OCI-LY7 (cell line): Measurements from ENCODE around the gene XRCC3. TPM values are rescaled to one million over a fixed set of nuclear protein-coding genes. Genes with fewer than 3 reads are reported as not detected.
A peak's percentile ranks its signal among the peaks of the same experiment; 100 is the strongest.
"Not testable (repeated sequence)": the region's sequence is repeated elsewhere in the genome, so short reads cannot be mapped to it uniquely, and the experiment has no call there.

Experiments
- BruUV-seq: library from RNA; stranded (reverse); fragments of 400-500 nt; replicated peaks from 2 replicates; lab custom pipeline; 2021; lab: Mats Ljungman, UMichigan
- CTCF ChIA-PET: fragments of 300-600 bp; sonication (Branson Sonifier 250); formaldehyde crosslinking; loops from one replicate; lab custom pipeline; 2022; ENCODE audit warnings: antibody characterized with exemption; ENCODE audit not compliant: unreplicated experiment; lab: Charles Lee
- POLR2A ChIA-PET: fragments of 300-600 bp; sonication (Branson Sonifier 250); formaldehyde crosslinking; loops from one replicate; lab custom pipeline; 2022; ENCODE audit warnings: antibody characterized with exemption; lab: Charles Lee
- DNase-seq: peaks from one replicate; pipeline ENCODE4 v3.0.0-alpha.2; 2015; ENCODE audit warnings: low spot score
- H2AFZ ChIP-seq: fragments of 200-600 bp; sonication (generic), shearing (Covaris generic); 2 replicates; pipeline ENCODE4 v1.6.1; 2014; ENCODE audit warnings: mild to moderate bottlenecking, antibody characterized with exemption, low read length, moderate library complexity
- H3K27ac ChIP-seq: fragments of 200-600 bp; sonication (generic); 2 replicates; pipeline ENCODE4 v1.5.1; 2014; ENCODE audit warnings: mixed run types, low read depth, mild to moderate bottlenecking, moderate library complexity, low read length, inconsistent platforms; ENCODE audit not compliant: poor library complexity, severe bottlenecking
- H3K36me3 ChIP-seq: fragments of 200-600 bp; sonication (generic); 2 replicates; pipeline ENCODE4 v1.6.1; 2014; ENCODE audit warnings: mild to moderate bottlenecking, antibody characterized with exemption, low read length, moderate library complexity, mixed read lengths; ENCODE audit not compliant: insufficient read depth
- H3K4me1 ChIP-seq: fragments of 200-600 bp; sonication (generic); 2 replicates; pipeline ENCODE4 v1.5.1; 2014; ENCODE audit warnings: mild to moderate bottlenecking, low read length; ENCODE audit not compliant: insufficient read depth, poor library complexity, severe bottlenecking
- H3K4me2 ChIP-seq: fragments of 200-600 bp; sonication (generic); 2 replicates; pipeline ENCODE4 v1.6.1; 2014; ENCODE audit warnings: mild to moderate bottlenecking, low read length
- H3K4me3 ChIP-seq: fragments of 200-600 bp; sonication (generic); 2 replicates; pipeline ENCODE4 v1.5.1; 2014; ENCODE audit warnings: mild to moderate bottlenecking, low read depth, low read length; ENCODE audit not compliant: poor library complexity, severe bottlenecking
- H3K79me2 ChIP-seq: fragments of 200-600 bp; sonication (generic); 2 replicates; pipeline ENCODE4 v1.6.1; 2016; ENCODE audit warnings: low read depth, mild to moderate bottlenecking, low read length, moderate library complexity, mixed read lengths; ENCODE audit not compliant: insufficient read depth
- H3K9me2 ChIP-seq: fragments of 200-600 bp; sonication (generic); 2 replicates; pipeline ENCODE4 v1.6.1; 2016; ENCODE audit warnings: mild to moderate bottlenecking, low read length, mixed read lengths; ENCODE audit not compliant: insufficient read depth
- H3K9me3 ChIP-seq: fragments of 200-600 bp; sonication (generic); 2 replicates; pipeline ENCODE4 v1.6.1; 2014; ENCODE audit warnings: mild to moderate bottlenecking, mixed run types, low read length, mixed read lengths
- H4K20me1 ChIP-seq: fragments of 200-600 bp; sonication (generic); 2 replicates; pipeline ENCODE4 v1.6.1; 2014; ENCODE audit warnings: mild to moderate bottlenecking, antibody characterized with exemption, low read length, moderate library complexity, mixed read lengths; ENCODE audit not compliant: insufficient read depth
- CTCF ChIP-seq: fragments of 200-600 bp; sonication (generic); conservative IDR thresholded peaks from 2 replicates; pipeline ENCODE4 v1.5.1; 2014; ENCODE audit warnings: mild to moderate bottlenecking, antibody characterized with exemption, low read length, moderate library complexity, mixed read lengths
- EZH2phosphoT487 ChIP-seq: fragments of 200-600 bp; sonication (generic); IDR thresholded peaks from 2 replicates; pipeline ENCODE4 v1.6.1; 2018; ENCODE audit warnings: low read depth, borderline replicate concordance, mild to moderate bottlenecking, mixed run types, antibody characterized with exemption, low read length, moderate library complexity, mixed read lengths
- intact Hi-C: fragments of 100-400 bp; cut with micrococcal nuclease; formaldehyde crosslinking; loops from one replicate; pipeline ENCODE4 v1.10.0; 2022; ENCODE audit not compliant: unreplicated experiment
- total RNA-seq, 2 experiments: library from RNA; depleted of rRNA in 1 of 2; stranded (reverse); fragments of >200 nt in 1 of 2; shearing (Covaris generic) in 1 of 2; gene quantifications; 2 replicates each; pipeline ENCODE4 v1.2.3, GENCODE V29; 2014 to 2022

The XRCC3 gene
- total RNA-seq, 2 experiments from 2014 or later = 83.3 to 130 TPM

DNA sequence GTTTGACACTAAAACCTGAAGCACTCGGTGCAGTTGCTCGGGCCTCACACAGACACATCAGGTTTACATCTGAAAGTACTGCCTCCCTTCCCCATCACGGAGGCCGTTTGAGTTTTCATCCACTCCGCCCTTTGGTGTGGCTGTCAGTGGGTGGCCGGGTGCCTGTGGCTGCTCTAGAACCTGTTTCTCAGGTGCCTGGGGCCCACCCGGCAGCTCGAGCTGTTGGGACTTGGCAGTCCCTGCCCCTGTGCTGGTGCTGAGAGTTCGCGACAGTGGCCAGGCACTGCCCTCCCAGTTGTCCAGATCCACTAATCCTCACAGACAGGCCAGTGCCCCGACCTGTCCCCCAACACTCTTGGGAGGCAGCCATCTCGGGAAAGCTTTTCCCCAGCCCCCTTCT lies 22.4 kb downstream of the XRCC3 start:
- H3K9me2 ChIP-seq = no peaks in the 10 kb centered on the region
- no peaks in the 10 kb centered on the region for H4K20me1 ChIP-seq
- ChIA-PET CTCF (no interaction called here), POLR2A (interaction anchor here (1.2 kb wide), 1 partner anchor 21 kb away, joined by 5 read pairs; no protein-coding TSS in a partner anchor)
- H3K27ac ChIP-seq = peak overlapping the region; percentile 91
- no peak overlapping the region for H2AFZ ChIP-seq
- TF ChIP-seq CTCF (no peak), EZH2phosphoT487 (no peak)
- peaks cover 63% of the 10 kb centered on the region for H3K36me3 ChIP-seq
- peak overlapping the region; percentile 81 for H3K4me2 ChIP-seq
- peaks cover 4% of the 10 kb centered on the region; the same call in 1 of the 2 replicates for H3K79me2 ChIP-seq
- H3K9me3 ChIP-seq = no peaks in the 10 kb centered on the region
- intact Hi-C loops = no loop called here
- BruUV-seq = no TSS peak
- peak; percentile 38 for DNase-seq
- H3K4me1 ChIP-seq = peaks cover 94% of the 10 kb centered on the region
- H3K4me3 ChIP-seq = peak overlapping the region; percentile 59

DNA sequence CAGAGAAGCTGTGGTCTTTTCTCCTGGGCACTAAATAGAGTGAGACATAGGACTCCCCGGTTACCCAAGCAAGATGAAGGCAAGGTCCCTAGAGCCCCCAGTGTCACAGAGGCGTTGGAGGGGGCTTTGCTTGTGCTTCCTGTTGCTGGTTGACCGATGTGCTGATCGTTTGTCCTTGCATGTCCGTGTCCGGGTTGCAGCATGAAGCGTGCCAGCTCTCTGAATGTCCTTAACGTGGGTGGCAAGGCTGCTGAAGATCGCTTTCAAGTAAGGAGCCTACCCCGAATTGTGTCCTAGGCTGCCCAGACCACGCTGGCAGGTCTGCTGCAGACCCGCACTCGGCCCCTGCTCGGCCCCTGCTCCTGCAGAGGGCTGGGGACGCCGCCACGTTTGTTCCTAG lies 23.1 kb downstream of the XRCC3 start:
- no peak overlapping the region for H2AFZ ChIP-seq
- TF ChIP-seq EZH2phosphoT487 = no peak
- no peak for TF ChIP-seq CTCF
- CTCF ChIA-PET = no interaction called here
- intact Hi-C loops = no loop called here
- H3K79me2 ChIP-seq = peaks cover 4% of the 10 kb centered on the region; the same call in 1 of the 2 replicates
- BruUV-seq = no TSS peak
- no peaks in the 10 kb centered on the region for H3K9me3 ChIP-seq
- peaks cover 61% of the 10 kb centered on the region for H3K36me3 ChIP-seq
- H3K4me2 ChIP-seq = peak overlapping the region; percentile 81
- peak overlapping the region; percentile 91 for H3K27ac ChIP-seq
- POLR2A ChIA-PET = interaction anchor here (0.9 to 1.2 kb wide), 2 partner anchors 12 to 21 kb away, joined by 5 read pairs; no protein-coding TSS in a partner anchor
- peaks cover 86% of the 10 kb centered on the region for H3K4me1 ChIP-seq
- DNase-seq = peak; percentile 73
- H4K20me1 ChIP-seq = no peaks in the 10 kb centered on the region
- H3K4me3 ChIP-seq = peak overlapping the region; percentile 59
- H3K9me2 ChIP-seq = no peaks in the 10 kb centered on the region

- CTCF ChIA-PET, H3K9me2 ChIP-seq, H3K79me2 ChIP-seq, BruUV-seq, H2AFZ ChIP-seq, H4K20me1 ChIP-seq, H3K9me3 ChIP-seq: not testable (repeated sequence)
- intact Hi-C loops = loop anchor here (1.0 kb wide), 3 partner anchors 24 to 65 kb away; partner anchors contain the start of genes XRCC3 and ZFYVE21
- POLR2A ChIA-PET = interaction anchor here (0.9 to 1.3 kb wide), 4 partner anchors 8 to 22 kb away, joined by 3 to 10 read pairs (median 5); no protein-coding TSS in a partner anchor
- peak overlapping the region; percentile 59 for H3K4me3 ChIP-seq
- H3K4me2 ChIP-seq = peak overlapping the region; percentile 81
- peaks cover 81% of the 10 kb centered on the region for H3K4me1 ChIP-seq
- H3K36me3 ChIP-seq = peaks cover 61% of the 10 kb centered on the region
- peak; percentile 89 for DNase-seq
- peak overlapping the region; percentile 91 for H3K27ac ChIP-seq
These were observed 23.6 kb downstream of the XRCC3 start for GRCh38 chr14:103691655-103692054.
